Activated CD4-positive, alpha-beta T cell treated with anti-CD3 and anti-CD28 coated beads for 4 hours (primary cell): ENCODE measurements around the gene COL6A2.
"Not testable (repeated sequence)": the region's sequence is repeated elsewhere in the genome, so short reads cannot be mapped to it uniquely, and the experiment has no call there.

Experiments
- DNase-seq, 2 donors: peaks; one replicate each; pipeline ENCODE4 v3.0.0-alpha.2; 2020

Gene COL6A2

GRCh38 chr21:46097336-46098293, at the start of gene COL6A2:
TSS of gene COL6A2 (plus strand) at chr21:46098112.
- DNase-seq: peak; percentile 44 to 49

GRCh38 chr21:46048926-46049889, 48.7 kb upstream of the COL6A2 start:
- no peak for DNase-seq

- no peak for DNase-seq
Measured at GRCh38 chr21:46049890-46050667, 47.8 kb upstream of the COL6A2 start.

GRCh38 chr21:46050668-46051378, 47.1 kb upstream of the COL6A2 start:
- DNase-seq: no peak

- DNase-seq: no peak
Measured at GRCh38 chr21:46051379-46051770, 46.5 kb upstream of the COL6A2 start.

- DNase-seq: no peak
Measured at GRCh38 chr21:46051821-46052675, 45.9 kb upstream of the COL6A2 start.

- DNase-seq: peak in 1 of 2 donors; percentile 8
Measured at GRCh38 chr21:46052703-46053651, 44.9 kb upstream of the COL6A2 start.

- DNase-seq: no peak
Measured at GRCh38 chr21:46054031-46054430, 43.9 kb upstream of the COL6A2 start.

- DNase-seq: no peak
Measured at GRCh38 chr21:46054451-46054881, 43.4 kb upstream of the COL6A2 start.

GRCh38 chr21:46055863-46056281, 42.0 kb upstream of the COL6A2 start:
- no peak for DNase-seq

GRCh38 chr21:46056450-46056903, 41.4 kb upstream of the COL6A2 start:
- DNase-seq: no peak

- no peak for DNase-seq
Measured at GRCh38 chr21:46057111-46057709, 40.7 kb upstream of the COL6A2 start.

- no peak for DNase-seq
Measured at GRCh38 chr21:46057710-46058241, 40.1 kb upstream of the COL6A2 start.

GRCh38 chr21:46058431-46059145, 39.3 kb upstream of the COL6A2 start:
- DNase-seq: no peak

GRCh38 chr21:46059195-46059594, 38.7 kb upstream of the COL6A2 start:
- DNase-seq: no peak

- DNase-seq: not testable (repeated sequence)
Measured at GRCh38 chr21:46059711-46060455, 38.0 kb upstream of the COL6A2 start.

- no peak for DNase-seq
Measured at GRCh38 chr21:46060596-46061061, 37.3 kb upstream of the COL6A2 start.
